Measurements from ENCODE around the gene SPTBN4. TPM values are rescaled to one million over a fixed set of nuclear protein-coding genes. Genes with fewer than 3 reads are reported as not detected.
A peak's percentile ranks its signal among the peaks of the same experiment; 100 is the strongest.

Gene SPTBN4
- total and polyA plus RNA-seq, 2 donors (not counting 1 experiment from before 2014, with no cell fraction given) = 0.03 to 0.67 TPM

GRCh38 chr19:40465025-40465556 is 1.7 kb upstream of the SPTBN4 start:
- Histone ChIP-seq H3K4me2 (replicated peaks; ENCODE audit: low read depth, low read length, poor library complexity, severe bottlenecking) (peak overlapping the region; percentile 80), H3K9ac (ENCODE audit: low read length) (peak overlapping the region; percentile 66), H3K4me3 (ENCODE audit: control extremely low read depth in 1 of 5, extremely low read depth in 1 of 5, insufficient read depth in 1 of 5, low read depth in 2 of 5, low read length in 4 of 5) (peak overlapping the region in 4 of 5 experiments; percentile 61 to 70 (median 64)), H2AFZ (ENCODE audit: insufficient read depth, low read depth, low read length, poor library complexity, severe bottlenecking) (peak overlapping the region; percentile 77), H3K4me1 (ENCODE audit: control insufficient read depth in 2 of 2, insufficient read depth in 2 of 2, low read length in 2 of 2) (peaks cover 30 to 44% of the 10 kb centered on the region in 2 donors), H3K27me3 (replicated peaks in 1 of 4; ENCODE audit: control extremely low read depth in 1 of 4, control insufficient read depth in 3 of 4, insufficient read depth in 4 of 4, low read length in 3 of 4) (peaks cover 0 to 23% (median 3%) of the 10 kb centered on the region in 4 experiments), H3K36me3 (replicated peaks in 1 of 2; ENCODE audit: control extremely low read depth in 1 of 2, control insufficient read depth in 1 of 2, extremely low read depth in 1 of 2, insufficient read depth in 2 of 2, low read length in 1 of 2) (no peaks in the 10 kb centered on the region), H3K9me3 (ENCODE audit: control extremely low read depth in 1 of 3, control insufficient read depth in 2 of 3, insufficient read depth in 1 of 3, low read length in 2 of 3) (peaks cover 0 to 14% (median 0%) of the 10 kb centered on the region in 3 donors), H3K27ac (ENCODE audit: low read length in 2 of 2) (peak overlapping the region; percentile 23 to 45), H3K79me2 (ENCODE audit: control insufficient read depth, insufficient read depth, low read length) (no peaks in the 10 kb centered on the region), H4K20me1 (ENCODE audit: control insufficient read depth, insufficient read depth, low read length, poor library complexity, severe bottlenecking) (no peaks in the 10 kb centered on the region)
- DNase-seq = no peak
- TF ChIP-seq EZH2 (IDR thresholded peaks at IDR 0.05; ENCODE audit: borderline replicate concordance, insufficient read depth, low read depth, low read length, poor library complexity, severe bottlenecking) = no peak
- no peak for TF ChIP-seq CTCF (IDR thresholded peaks at IDR 0.05)
- CTCF ChIA-PET = interaction anchor here (0.6 to 6.7 kb wide), 13 partner anchors 12 to 325 kb away, joined by 3 to 86 read pairs (median 4); partner anchors contain the start of gene SERTAD1
- intact Hi-C loops (cut with micrococcal nuclease) = loop anchor here (1.0 to 5.0 kb wide), 9 partner anchors 21 to 797 kb away; partner anchors contain the start of genes AKT2, HNRNPUL1, SERTAD3 and ZNF546
- POLR2A ChIA-PET = interaction anchor here (0.9 to 2.2 kb wide), 6 partner anchors 21 to 178 kb away, joined by 3 to 12 read pairs (median 4); partner anchors contain the start of genes SERTAD1 and SERTAD3
- peak overlapping the region; percentile 87 for H3K4me3 Mint-ChIP-seq
- H3K27me3 Mint-ChIP-seq = peaks cover 12% of the 10 kb centered on the region
- peak overlapping the region; percentile 66 for H3K27ac Mint-ChIP-seq
- peaks cover 44% of the 10 kb centered on the region for H3K4me1 Mint-ChIP-seq
- no peak for ATAC-seq (ENCODE audit: low read depth)
- H3K9me3 Mint-ChIP-seq (ENCODE audit: insufficient read depth) = no peaks in the 10 kb centered on the region
- 2% methylated on average over 10 of the region's 11 CpGs for WGBS (ENCODE audit: insufficient coverage)

Data from B cell (primary cell).